Astrocyte of the spinal cord (primary cell): Measurements from ENCODE around the gene PSMB8.

ENCODE experiments used
- DNase-seq: peaks from one replicate; pipeline ENCODE4 v3.0.0; 2011; ENCODE audit warnings: low read depth, low spot score
- H3K4me3 ChIP-seq: 2 replicates; pipeline ENCODE4 v1.5.1; 2011; ENCODE audit warnings: low read depth, mild to moderate bottlenecking, low read length, moderate library complexity
- CTCF ChIP-seq: IDR thresholded peaks from 2 replicates; pipeline ENCODE4 v1.5.1; 2012; ENCODE audit warnings: low read depth, mild to moderate bottlenecking, low read length, inconsistent platforms
- in situ Hi-C: cut with HindIII; loops from 2 replicates; pipeline ENCODE4 v1.10.0; 2017; ENCODE audit warnings: low sequenced_read_pairs

Gene PSMB8

GRCh38 chr6:32843979-32844838 is at the start of gene PSMB8:
Gene PSMB8, minus strand, starts transcription at chr6:32844047. Its CDS starts 51 bp downstream, at chr6:32843996.
- in situ Hi-C loops, result loop anchor here (10.0 kb wide), 1 partner anchor 131 kb away; no protein-coding TSS in a partner anchor
- DNase-seq, result peak; percentile 91

GRCh38 chr6:32890831-32891230 is 47.0 kb upstream of the PSMB8 start:
- in situ Hi-C loops, result no loop called here
- H3K4me3 ChIP-seq, result no peak overlapping the region
- no peak for DNase-seq
- no peak for TF ChIP-seq CTCF

More at GRCh38 chr6:32843979-32844838, at the start of gene PSMB8:
- TF ChIP-seq CTCF, result peak; percentile 29
- peak within 1 kb of the TSS; percentile 83 for H3K4me3 ChIP-seq

GRCh38 chr6:32889533-32889932 is 45.7 kb upstream of the PSMB8 start:
- no peak for TF ChIP-seq CTCF
- in situ Hi-C loops, result no loop called here
- DNase-seq, result no peak
- H3K4me3 ChIP-seq, result no peak overlapping the region

GRCh38 chr6:32888576-32888975 is 44.7 kb upstream of the PSMB8 start:
- in situ Hi-C loops, result no loop called here
- no peak overlapping the region for H3K4me3 ChIP-seq
- no peak for TF ChIP-seq CTCF
- DNase-seq, result no peak

- in situ Hi-C loops, result no loop called here
- no peak for DNase-seq
- no peak for TF ChIP-seq CTCF
- no peak overlapping the region for H3K4me3 ChIP-seq
Measured at GRCh38 chr6:32887616-32888015, 43.8 kb upstream of the PSMB8 start.

- peak; percentile 66 for DNase-seq
- TF ChIP-seq CTCF, result no peak
- in situ Hi-C loops, result no loop called here
Measured at GRCh38 chr6:32886681-32887383, 43.0 kb upstream of the PSMB8 start.

More at GRCh38 chr6:32886681-32887383, 43.0 kb upstream of the PSMB8 start:
- H3K4me3 ChIP-seq, result no peak overlapping the region
